HG03139 (cell line): Measurements from ENCODE around the gene UBE2V1.
"Not testable (repeated sequence)": the region's sequence is repeated elsewhere in the genome, so short reads cannot be mapped to it uniquely, and the experiment has no call there.

Source experiments
- ATAC-seq: cut with Tn5 transposase; IDR thresholded peaks from one replicate; pipeline ENCODE4 v1.9.1; 2021; ENCODE audit not compliant: unreplicated experiment

The UBE2V1 gene

DNA sequence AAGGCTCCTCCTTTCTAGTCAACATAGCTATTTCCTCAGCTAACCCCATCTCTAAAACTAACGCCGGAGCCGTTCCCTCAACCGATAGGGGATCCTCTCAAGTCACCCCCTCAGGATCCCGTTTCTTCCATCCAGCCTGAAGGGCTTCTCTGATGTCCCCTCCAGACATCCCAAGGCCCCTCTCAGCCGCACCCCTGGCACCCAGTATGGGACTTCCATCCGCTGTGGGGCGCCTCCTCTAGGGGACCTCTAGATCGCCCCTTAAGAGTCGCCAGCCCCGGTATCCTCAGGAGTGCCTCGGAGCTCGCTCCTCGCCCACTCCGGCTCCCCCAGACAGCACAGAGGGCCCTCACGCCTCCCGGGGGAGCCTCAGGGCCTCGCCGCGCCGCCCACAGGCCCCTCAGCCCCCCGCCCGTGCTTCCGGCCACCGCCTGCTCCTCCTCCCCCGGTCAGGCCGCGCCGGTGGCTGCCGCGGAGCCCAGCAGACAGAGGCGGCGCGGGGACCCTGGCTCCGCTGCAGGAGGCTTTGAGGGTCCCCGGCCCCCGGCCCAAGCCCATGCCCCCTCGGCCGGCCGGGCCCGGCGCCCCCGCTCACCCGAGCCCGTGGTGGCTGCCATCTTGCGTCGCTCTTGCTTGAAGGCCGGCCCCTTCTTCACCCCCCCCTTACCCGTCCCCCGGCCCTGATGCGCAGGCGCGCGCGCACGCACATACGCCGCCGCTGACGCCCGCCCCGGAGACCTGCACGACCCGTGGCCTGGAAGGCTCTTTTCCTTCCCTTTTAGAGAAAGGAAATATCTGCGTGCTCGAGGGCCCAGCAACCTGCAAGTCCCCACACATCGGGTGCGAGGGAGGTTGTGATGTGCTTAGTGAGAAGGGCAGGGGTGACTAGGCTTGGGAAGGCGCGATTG lies at the start of gene UBE2V1:
TSS of gene UBE2V1 (minus strand) at position 639 of the 908 bp plus-strand sequence. CDS start at position 617, 22 bp downstream.
- peak; percentile 42 for ATAC-seq

DNA sequence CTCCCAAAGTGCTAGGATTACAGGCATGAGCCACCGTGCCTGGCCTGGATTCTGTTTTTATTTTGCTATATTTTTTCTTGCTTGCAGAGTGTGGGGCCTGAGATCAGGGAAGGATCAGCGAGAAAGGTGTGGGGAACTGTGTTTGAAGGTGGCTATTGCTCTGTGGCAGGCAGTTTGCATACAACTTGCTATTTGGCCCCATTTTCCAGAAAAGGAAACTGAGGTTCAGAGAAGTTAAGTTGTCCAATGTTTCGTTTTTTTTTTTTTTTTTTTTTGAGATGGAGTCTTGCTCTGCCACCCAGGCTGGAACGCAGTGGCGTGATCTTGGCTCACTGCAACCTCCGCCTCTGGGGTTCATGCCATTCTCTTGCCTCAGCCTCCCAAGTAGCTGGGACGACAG lies 48.5 kb upstream of the UBE2V1 start:
- not testable (repeated sequence) for ATAC-seq

DNA sequence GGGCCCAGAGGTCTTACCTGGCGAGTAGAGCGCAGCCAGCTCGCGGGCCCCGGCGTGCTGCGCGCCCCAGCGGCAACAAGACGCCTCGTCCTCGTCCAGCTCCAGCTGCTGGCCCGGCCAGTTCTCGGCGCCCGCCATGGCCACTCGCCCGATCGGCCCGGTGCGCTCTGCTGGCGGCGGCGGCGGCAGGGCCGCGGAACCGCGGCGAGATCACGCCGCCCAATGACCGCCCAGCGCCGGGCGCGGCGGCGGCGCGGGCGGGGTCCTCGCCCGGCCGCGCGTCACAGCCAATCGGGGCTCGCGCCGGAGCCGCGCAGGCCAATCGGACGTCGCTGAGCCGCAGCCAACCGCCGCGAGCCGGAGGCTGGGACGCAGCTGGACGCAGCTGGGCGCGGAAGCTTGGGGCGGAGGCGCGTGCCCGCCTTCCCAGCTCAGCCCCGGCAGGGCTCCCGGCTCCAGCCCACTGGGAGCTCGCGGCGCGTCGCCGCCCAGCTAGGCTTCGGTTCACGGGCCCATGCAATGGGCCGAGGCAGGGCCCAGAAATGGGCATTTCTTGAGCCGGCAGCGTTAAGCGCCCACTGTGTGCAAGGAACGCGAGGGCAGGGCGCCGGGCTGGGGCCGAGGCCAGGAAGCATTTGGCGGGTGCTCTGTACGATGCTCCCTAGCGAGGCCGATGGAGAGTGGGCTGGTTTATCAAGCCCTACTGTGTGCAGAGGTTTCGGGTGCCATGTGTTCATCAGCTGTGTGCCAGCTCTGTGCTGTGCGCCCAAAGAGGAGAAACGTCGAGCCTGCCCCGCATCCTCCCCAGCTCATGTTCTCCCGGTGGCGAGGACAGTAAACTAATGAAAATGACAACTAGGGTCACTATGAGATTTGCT lies 40.8 kb upstream of the UBE2V1 start, which contains the start of gene PEDS1:
TSS of gene PEDS1 (minus strand) at position 224 of the 878 bp plus-strand sequence. CDS start at position 138, 86 bp downstream.
- peak; percentile 92 for ATAC-seq

DNA sequence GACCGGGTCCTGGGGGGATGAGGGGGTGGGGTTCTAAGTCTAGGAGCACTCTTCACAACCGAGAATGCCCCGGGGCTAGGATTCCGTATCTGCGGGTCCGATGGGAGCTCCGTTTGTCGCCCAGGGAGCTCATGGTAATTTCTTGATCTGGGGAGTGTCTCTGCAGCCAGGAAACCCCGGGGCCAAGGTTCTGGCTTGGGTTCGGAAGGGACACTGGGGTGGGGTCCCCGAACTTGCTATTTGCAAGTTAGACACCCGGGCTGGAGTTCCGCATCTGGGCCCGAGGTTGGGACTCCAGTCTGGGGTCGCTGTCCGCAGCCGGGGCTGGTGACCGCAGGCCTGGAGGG lies 40.2 kb upstream of the UBE2V1 start:
- ATAC-seq = no peak

DNA sequence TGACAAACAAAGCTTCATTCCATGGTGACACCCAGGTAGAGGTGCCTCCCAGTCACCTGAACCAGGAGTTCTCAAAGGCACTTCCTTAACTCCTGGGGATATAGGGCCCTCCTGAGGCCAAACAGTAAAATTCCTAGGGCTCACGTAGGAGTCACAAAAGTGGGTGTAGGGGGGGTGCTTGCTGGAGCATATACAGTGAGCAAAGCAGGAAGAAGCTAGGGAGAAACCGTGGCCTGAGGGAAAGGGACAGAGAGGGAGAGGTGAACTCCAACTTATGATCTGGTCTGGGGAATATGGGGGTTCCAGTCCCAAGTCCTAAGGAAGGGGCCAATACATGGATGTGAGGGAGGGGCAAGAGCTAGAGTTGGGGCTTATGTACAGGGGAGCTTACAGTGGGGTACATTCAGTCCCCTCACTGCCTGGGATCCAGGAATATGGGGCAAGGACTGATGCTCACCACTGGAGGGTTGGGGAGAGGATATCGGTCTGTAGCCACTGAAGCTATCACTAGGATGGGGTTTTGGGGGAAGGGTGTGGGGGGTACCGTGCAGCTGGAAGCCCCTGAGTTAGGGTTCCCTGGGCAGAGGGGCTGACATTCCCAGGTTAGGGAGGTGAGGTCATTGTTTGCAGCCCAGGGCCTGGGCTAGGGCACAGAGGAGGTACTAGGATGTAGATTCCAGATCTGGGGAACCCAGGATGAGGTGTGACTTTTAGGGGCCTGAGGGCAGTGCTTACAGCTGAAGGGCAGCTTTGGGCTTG lies 39.6 kb upstream of the UBE2V1 start:
- no peak for ATAC-seq

DNA sequence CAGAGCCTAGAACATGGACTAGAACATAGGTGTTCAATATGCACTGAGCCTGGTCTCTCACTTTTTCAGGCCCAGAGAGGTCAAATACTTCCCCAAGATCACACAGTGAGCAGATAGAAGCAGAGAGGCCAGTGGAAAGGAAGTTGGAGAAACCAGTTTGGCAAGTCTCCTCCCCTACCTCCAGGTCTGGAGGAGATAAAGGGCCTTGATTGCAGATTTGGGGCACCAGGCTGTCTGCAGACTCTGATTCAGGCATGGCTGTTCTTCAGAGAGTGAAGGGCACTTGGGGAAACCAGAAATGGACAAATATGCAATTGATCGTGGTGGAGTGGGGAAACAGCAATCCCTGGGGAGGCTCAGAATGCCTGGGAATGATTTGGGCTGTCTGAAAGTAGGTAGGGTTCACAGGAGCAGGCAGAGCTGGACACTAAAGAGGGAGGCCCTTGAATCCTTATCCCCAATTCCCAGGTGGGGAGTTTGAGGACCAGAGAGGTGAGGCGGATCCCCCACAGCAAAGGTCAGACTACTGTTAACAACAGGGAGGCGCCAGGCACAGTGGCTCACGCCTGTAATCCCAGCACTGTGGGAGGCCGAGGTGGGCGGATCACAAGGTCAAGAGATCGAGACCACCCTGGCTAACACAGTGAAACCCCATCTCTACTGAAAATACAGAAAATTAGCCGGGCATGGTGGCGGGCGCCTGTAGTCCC lies 38.2 kb upstream of the UBE2V1 start:
- no peak for ATAC-seq

DNA sequence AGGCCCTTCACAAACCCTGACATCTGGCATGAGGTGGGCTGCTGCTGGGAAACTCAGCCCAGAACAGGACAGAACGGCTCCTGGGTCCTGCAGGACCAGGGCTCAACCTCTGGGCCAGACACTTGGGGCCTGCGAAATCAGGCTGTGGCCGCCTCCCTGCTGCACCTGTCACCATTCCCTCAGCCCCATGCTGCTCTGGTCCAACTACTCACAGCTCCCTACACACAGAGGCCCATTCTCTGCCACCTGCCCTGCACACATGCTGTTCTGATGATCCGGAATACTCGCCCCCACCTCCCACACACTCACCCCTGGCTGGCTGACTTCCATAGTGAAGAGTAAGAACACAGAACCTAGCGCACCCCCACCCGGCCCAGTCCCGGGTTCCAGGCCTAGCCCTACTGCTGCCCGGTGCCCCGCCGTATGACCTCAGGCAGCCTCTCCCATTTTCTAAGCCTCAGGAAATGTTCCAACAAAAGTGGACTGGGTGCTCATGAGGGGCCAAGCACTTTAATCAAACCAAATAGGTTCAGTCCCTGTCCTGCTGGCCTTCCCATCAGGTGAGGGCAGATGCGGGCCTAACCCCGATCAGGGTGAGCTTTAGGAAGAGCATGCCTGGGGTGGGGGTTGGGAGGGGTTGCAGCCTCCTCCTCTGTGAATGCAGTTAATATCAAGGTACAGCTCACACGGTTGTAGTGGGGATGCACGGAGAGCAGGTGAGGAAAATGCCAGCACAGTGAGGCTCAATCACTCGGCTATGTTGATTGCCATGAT lies 36.7 kb upstream of the UBE2V1 start:
- ATAC-seq = no peak

DNA sequence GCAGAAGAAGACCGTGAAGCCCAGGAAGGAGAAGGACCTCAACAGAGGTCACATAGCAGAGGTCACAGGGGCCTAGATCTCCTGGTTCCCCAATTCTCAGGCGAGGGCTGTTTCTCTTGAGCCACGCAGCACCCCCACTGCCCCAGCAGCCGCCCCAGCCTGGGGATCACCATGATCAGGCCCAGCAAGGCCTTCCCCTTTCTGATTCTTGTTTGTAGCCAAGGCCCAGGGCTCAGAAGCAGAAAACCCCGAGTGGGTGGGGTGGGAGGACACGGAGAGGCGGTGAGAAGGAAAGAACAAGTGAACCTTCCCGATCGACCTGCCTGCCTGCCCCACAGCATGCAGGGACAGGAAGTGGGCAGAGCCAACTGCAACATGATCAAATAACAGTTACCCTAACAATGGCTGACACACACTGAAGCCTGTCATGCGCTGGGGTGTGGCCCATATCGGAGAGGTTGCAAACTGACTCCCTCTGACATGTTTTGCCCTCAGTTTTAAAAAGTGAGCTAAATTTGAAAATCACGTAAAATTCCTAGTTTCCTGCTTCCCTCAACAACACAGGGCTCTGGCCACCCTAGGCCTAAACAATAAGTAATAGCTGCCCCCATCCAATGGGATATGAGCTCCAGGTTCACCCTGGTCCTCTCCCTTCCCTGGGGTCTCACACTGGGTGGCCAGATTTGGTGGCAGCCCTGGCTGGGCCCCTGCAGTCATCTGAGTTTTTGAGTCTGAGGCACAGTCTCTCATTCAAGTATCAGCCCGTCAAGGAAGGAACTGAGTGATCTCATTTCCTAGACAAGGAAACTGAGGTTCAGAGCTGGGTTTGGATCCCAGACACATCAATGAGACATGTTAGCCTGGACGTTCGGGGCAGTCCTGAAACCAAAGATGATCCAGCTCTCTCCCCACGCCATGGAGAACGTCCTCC lies 34.0 kb upstream of the UBE2V1 start:
- ATAC-seq = peak; percentile 71

DNA sequence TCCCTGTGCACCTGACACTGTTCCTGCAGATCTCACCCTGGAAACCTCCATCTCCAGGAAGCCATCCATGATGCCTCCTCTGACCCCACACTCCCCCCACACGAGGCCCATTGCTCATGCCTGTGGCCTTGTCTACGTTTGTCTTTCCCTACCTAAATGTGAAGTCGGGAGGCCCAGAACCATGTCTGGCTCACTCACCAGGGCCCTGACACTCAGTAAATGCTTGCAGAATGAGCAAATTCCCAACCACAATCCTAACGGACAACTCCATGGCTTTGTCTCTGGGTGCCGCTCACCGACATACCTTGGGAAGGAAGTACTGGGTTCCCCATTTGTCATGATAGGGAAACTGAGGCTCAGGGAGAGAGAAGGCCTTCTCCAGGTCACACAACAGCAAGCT lies 33.3 kb upstream of the UBE2V1 start:
- ATAC-seq = no peak

DNA sequence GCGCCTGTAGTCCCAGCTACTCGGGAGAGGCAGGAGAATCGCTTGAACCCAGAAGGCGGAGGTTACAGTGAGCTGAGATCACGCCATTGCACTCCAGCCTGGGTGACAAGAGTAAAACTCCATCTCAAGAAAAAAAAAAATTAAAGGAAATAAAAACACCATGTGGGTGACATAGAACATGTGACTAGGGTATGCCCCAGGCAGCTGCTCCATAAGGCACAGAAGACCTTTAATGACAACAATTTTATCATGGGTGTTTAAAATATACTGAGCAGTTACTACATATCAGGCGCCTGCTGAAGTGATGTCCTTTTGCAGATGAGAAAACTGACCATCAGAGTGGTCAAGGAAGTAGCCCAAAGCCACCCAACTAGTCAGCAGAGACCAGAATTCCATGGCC lies 32.6 kb upstream of the UBE2V1 start:
- ATAC-seq = no peak

DNA sequence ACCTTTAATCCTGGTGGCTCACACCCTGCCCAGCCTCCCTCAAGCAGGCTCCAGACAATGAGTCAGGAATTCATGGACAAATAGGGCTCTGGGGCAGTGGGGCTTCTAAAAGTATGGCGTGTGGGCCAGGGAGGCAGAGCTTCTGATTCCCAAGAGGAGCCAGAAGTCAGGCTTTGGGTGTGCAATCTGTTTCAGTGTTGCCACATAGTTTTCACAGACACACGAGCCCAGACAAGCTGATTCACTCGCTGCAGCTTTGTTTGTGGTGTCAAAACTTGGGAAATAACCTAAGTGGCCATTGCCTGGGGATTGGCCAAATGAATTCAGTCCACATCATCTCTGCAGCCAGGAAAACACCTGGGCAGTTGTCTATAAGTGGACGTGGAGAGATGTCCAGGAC lies 31.4 kb upstream of the UBE2V1 start:
- ATAC-seq = no peak

DNA sequence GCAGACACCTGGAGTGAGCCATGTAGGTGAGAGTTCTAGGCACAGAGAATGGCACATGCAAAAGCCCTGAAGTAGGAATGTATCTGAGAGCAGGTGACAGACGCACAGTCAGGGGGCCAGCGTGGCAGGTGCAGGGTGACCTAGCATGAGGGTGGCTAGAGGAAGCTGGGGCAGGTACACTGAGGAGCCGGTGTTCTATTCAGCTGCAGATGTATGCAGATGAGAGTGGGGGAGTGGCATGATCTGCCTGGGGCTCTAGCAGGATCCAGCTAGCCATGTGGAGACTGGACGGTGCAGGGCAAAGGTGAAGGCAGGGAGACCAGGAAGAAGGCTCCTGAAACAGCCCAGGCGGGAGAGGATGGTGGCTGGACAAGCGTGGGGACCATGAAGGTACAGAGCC lies 29.9 kb upstream of the UBE2V1 start:
- no peak for ATAC-seq

DNA sequence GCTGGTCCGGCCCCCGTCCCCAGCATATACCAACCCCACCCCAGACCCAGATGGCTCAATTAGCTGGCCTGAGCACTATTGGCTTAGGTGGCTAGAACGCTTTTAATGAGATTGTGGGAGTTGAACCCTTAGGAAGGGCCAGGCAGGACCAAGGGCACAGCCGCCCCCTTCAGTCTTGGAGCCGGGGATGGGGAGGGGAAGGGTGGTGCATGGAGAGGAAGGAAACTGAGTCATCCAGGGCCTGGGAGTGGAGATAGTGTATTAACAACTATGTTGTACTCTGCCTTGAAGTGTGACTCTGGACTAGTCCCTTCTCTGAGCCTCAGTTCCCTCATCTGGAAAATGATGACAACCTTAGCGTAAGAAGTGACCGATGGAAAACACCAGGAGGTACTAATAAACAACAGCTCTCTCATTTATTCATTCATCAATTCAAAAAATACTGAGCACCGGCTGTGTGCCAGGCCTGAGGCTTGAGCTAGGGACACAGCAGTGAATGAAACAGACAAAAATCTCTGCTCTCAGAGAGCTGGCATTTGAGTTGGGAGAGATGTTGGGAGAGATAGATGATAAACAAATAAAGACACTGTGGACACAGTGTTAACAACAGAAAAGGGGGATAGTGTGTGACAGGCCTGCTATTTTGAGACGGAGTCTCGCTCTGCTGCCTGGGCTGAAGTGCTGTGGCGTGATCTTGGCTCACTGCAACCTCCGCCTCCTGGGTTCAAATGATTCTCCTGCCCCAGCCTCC lies 29.0 kb upstream of the UBE2V1 start:
- no peak for ATAC-seq

DNA sequence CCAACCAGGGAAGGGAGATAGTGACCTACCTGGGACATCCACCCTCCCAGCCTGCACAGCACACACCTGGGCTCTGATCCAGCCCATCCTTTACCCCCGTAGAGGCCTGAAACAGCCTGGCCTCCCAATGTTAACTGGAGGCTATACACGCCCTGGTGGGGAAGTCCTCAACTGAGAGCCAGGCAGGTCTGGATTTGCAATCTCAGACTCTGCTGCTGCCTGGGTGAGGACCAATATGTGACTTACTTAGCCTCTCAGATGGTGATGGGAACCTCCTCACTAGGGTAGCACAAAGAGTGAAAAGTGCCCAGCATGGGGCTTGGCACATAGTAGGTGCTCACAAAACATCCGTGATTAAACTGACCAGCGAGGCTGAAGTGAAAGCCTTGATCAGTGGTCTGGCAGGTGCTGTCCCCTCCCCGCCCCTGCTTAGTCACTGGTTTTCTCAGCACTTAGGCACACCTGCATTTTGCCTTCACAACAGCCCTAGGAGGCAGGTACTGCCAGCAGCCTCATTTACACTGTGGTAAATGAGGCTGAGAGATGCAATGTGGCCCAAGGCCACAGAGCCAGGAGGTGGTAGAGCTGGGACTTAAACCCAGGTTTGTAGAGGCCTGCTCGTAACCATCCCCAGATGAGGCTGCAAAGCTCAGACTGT lies 28.2 kb upstream of the UBE2V1 start:
- ATAC-seq = no peak

DNA sequence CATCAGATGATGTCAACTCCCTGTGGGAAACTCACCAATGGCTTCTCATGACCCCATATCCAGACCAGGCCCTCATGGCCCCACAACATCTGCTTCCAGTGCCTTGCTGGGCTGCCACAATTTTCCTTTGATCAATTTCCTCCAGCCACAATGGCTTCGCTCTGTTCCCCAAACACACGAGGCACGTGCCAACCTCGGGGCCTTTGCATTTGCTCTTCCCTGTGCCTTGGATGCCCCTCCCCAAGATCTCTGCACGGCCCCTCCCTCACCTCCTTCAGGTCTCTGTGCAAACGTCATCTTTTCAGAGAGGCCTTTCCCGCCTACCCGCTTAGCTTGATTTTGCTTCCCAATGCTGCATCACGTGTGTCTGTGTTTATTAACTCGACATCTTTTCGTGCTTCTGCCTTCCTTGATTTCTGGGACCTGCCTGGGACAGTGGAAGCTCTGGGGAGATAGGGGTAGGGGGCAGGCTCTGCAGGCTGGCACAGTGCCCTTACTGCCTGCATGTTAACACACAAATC lies 27.4 kb upstream of the UBE2V1 start:
- no peak for ATAC-seq

DNA sequence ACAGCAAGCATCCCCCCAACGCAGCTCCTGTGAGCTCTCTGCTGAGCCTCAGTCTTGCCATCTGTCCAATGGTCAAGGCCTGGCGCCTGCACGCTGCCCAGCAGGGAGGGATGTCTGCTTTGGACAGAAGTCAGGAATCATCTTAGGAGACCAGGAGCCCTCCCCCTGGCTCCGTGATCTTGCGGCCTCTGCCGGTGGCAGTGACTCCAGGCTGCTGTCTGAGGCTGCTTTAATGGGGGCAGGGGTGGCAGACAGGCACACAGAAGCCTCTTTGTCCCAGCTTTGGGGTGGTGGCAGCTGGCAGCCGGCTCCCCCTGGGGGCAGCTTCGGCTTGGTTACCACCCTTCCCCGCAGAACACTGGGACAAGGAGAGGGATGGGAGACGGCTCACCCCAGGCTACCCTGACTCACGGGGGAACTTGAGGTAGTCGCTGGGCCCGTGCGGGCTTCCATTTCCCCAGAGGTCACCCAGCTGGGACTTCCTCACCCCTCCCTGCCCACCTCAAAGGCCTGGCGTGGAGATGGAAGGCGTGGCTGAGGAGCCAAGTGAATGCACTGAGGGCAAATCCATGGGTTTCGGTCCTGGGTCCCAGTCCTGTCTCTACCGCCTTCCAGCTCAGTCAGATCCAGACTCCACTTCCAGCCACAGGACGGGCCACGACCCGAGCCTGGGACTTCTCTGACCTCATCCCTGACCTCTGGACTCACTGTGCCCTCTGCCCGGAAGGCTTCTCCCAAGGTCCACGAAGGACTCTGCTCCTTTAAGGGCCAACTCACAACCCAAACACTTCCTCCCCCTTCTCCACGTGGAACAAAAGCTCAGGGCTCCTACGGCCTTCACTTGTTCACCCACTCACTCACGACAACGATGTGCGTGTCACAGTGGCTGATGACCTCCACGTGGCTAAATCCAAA lies 25.8 kb upstream of the UBE2V1 start:
- ATAC-seq = no peak
